Epithelial cell of proximal tubule (primary cell): ENCODE results near the gene KDM5D. TPM values are rescaled to one million over a fixed set of nuclear protein-coding genes. Genes with fewer than 3 reads are reported as not detected.

Experiments used
- DNase-seq: peaks from one replicate; pipeline ENCODE4 v3.0.0-alpha.2; 2011; ENCODE audit warnings: low read depth
- H3K4me3 ChIP-seq: 2 replicates; pipeline ENCODE4 v1.5.1; 2011; ENCODE audit warnings: low read depth, mild to moderate bottlenecking, low read length
- total RNA-seq: library from RNA; depleted of rRNA; stranded (reverse); fragments of >200 nt; gene quantifications from 2 replicates; pipeline ENCODE4 v1.2.3, GENCODE V29; 2015
- TF ChIP-seq, protein P1 (sequence below): conservative IDR thresholded peaks from 2 replicates; pipeline ENCODE4 v1.5.1; 2012; ENCODE audit warnings: low read depth, mild to moderate bottlenecking, low read length

The KDM5D gene
- 9.6 and 9.7 TPM in 2 replicates for total RNA-seq

DNA sequence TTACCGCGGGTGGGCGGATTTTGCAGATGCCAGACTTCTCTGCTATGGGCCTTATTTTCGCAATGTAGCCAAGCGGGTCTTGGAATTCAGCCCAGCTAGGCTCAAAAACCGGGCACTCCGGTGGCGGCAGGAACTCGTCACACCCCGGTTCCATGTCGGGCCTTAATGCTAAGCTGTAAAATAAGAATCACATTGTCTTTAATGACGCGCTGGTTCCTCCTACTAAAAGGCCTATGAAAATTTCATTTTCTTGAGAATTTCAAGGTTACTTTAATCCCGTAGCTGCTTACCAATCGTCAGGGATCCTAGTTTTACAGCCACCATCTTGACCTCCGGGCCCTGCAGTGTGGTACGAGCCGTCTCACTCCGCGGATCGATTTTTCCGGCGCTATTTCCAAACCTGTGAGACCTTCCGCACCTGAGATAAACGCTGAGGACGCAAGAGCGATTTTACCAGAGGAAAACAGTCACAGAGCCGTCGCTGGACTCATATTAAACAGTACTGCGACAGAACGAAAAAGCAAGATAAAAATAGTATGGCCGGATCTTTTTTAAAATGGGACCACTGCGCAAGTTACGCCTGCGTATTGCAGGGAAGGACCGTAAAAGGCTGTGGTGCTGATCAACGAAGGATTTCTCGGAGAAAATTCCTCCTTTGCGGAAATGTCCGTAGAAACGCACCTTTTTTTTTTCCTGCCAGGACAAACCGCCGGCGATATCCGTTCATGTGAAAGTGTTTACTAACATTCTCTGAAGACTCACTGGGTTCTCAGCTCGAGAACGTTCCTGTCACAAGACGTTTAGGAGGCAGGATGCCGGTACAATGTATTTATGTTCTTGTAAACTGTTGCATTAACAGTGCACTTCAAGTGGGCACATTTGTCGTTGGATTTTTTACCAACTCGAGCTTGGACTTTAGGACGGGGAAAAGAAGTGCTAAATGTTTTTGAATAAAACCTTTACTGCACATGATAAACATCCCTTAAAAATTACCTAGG lies at the start of gene KDM5D:
TSS of gene KDM5D (minus strand) at position 346 of the 998 bp plus-strand sequence. CDS start at position 154, 192 bp downstream.
- TF ChIP-seq, protein P1, sequence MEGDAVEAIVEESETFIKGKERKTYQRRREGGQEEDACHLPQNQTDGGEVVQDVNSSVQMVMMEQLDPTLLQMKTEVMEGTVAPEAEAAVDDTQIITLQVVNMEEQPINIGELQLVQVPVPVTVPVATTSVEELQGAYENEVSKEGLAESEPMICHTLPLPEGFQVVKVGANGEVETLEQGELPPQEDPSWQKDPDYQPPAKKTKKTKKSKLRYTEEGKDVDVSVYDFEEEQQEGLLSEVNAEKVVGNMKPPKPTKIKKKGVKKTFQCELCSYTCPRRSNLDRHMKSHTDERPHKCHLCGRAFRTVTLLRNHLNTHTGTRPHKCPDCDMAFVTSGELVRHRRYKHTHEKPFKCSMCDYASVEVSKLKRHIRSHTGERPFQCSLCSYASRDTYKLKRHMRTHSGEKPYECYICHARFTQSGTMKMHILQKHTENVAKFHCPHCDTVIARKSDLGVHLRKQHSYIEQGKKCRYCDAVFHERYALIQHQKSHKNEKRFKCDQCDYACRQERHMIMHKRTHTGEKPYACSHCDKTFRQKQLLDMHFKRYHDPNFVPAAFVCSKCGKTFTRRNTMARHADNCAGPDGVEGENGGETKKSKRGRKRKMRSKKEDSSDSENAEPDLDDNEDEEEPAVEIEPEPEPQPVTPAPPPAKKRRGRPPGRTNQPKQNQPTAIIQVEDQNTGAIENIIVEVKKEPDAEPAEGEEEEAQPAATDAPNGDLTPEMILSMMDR = no peak
- peak within 1 kb of the TSS; percentile 69 for H3K4me3 ChIP-seq
- peak; percentile 52 for DNase-seq

DNA sequence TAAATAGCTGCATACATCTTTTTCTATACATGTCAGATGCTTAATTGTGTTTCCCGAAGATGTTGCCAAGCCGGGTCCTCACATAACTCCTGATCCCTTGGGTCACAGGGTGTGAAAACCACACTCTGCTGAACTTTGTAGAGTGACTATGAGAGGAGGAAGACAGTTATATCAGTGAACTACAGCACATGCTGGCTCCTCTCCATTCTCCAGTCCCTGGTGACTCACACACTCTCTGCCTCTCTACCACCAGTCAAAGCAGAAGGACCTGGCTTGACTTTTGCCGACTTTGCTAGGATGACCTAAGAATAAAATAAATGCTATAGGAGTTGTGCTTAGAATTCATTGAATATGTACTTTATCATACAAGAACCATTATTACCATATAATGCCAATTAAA lies 23.8 kb upstream of the KDM5D start:
- H3K4me3 ChIP-seq = no peak overlapping the region
- DNase-seq = no peak
- TF ChIP-seq, protein P1 = no peak

DNA sequence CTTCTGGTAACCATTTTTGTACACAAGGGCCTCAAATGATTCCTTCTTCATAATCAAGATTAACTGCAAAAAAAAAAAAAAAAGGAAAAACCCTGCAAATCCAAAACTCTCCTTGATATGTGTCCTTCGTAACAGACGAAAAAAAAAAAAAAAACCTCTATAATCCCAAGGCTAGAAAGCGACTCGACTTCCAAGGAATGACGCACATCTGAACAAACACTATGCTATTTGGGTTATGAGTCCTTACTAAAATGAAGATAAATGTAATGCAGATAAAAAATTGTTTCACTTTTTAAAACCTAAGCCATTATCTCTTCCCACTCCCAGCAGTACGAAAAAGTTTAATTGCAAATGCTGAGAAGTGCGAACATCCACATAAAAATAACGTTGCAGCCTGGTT lies 1.2 kb downstream of the KDM5D start:
- peak overlapping the region; percentile 69 for H3K4me3 ChIP-seq
- TF ChIP-seq, protein P1 = no peak
- no peak for DNase-seq

DNA sequence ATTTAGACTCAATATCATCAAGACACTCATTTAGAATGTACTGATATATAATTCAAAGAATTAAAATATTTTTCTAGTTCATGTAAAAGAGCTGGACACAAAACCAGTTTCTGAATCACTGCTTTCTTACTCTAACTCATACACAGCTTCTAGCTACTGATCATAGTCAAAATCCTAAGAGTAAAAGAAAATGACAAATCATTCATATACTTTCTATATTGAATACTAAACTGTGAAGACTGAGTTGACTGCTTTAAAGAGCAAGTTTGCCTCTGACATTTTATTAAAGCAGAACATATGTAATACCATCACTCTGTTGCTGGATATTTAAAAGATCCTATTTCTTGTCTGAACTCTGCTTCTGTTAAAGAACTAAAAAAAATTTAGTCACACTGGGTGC lies 2.4 kb downstream of the KDM5D start:
- no peak overlapping the region for H3K4me3 ChIP-seq
- DNase-seq = no peak

DNA sequence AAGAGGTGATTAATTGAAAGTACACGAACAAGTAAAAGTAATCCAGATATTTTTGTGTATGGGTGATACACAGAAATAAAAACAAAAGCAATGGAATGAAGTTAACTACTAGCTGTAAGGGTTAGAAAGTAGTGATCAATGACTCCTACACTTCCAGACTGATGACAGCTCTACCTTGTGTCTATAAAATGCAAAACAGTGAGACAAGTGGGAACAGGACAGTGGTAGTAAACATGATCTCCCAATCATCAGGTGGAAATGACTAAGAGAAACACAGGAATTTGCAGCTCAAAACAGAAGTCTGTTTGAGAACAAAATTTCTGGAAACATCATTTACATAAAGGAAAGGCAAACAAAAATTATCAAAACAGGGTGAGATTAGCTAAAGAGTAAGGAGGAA lies 10.1 kb downstream of the KDM5D start:
- no peak for DNase-seq

More for the DNA sequence above, 2.4 kb downstream of the KDM5D start:
- TF ChIP-seq, protein P1 = no peak

DNA sequence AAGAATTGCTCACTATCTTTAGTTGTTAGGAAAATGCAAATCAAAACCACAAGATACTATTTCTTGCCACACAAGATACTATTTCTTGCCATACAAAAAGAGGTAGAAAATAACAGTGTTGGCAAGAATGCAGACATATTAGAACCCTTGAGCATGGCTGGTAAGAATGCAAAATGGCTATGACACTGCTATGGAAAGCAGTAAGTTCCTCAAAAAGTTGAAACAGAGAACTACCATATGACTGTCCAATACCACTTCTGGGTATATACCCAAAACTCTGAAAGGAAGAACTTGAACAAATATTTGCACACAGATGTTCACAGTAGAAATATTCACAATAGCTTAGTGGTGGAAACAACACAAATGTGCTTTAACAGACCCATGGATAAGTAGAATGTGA lies 26.6 kb downstream of the KDM5D start:
- no peak overlapping the region for H3K4me3 ChIP-seq
- DNase-seq = no peak
- TF ChIP-seq, protein P1 = no peak

More for the DNA sequence above, 10.1 kb downstream of the KDM5D start:
- H3K4me3 ChIP-seq = no peak overlapping the region
- TF ChIP-seq, protein P1 = no peak

DNA sequence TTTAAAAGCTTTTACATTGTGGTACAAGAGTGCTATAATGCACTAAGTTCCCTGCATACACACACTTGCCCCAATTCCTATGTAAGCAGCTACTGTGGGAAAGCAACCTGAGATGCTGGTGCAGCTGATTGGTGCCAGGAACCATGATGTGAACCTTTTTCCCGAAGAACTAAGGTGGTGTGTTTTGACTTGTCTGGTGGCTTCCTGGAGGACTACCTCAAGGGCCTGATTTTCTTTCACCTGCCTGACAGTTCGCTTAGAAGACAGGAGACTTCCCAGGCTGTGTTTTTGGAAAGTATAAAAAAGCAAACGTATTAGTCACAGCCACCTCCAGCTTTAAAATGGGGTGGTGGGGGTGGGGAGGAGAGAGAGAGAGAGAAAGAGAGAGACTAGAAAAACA lies 27.4 kb downstream of the KDM5D start:
- H3K4me3 ChIP-seq = no peak overlapping the region
- TF ChIP-seq, protein P1 = no peak
- DNase-seq = no peak
